Liver (tissue), 9 donors: Measurements from ENCODE around the gene TTLL4. TPM values are rescaled to one million over a fixed set of nuclear protein-coding genes. Genes with fewer than 3 reads are reported as not detected.

Source experiments
- DNase-seq: peaks from one replicate; pipeline ENCODE4 v3.0.0-alpha.2; 2017; ENCODE audit warnings: low spot score
- H3K27ac ChIP-seq, 2 donors: one replicate each; pipeline ENCODE4 v1.7.0; 2013; ENCODE audit warnings: inconsistent platforms in 2 of 2, low read length in 2 of 2, control low read depth in 1 of 2, low read depth in 1 of 2, mild to moderate bottlenecking in 1 of 2
- H3K27me3 ChIP-seq, 4 donors: one replicate each; pipeline versions ENCODE4 v1.6.1 to v1.7.0; 2013; ENCODE audit warnings: low read length in 3 of 4, inconsistent platforms in 1 of 4, mild to moderate bottlenecking in 1 of 4, moderate library complexity in 1 of 4; ENCODE audit not compliant: control insufficient read depth in 4 of 4, insufficient read depth in 4 of 4
- H3K36me3 ChIP-seq, 4 donors: one replicate each; pipeline versions ENCODE4 v1.6.1 to v1.7.0; 2013; ENCODE audit warnings: low read length in 3 of 4, mild to moderate bottlenecking in 3 of 4, low read depth in 1 of 4, moderate library complexity in 1 of 4; ENCODE audit not compliant: control insufficient read depth in 4 of 4, insufficient read depth in 3 of 4
- H3K4me1 ChIP-seq, 4 donors: one replicate each; pipeline versions ENCODE4 v1.6.1 to v1.7.0; 2013; ENCODE audit warnings: low read length in 3 of 4, mild to moderate bottlenecking in 3 of 4, moderate library complexity in 1 of 4; ENCODE audit not compliant: control insufficient read depth in 4 of 4, insufficient read depth in 4 of 4
- H3K4me3 ChIP-seq, 3 donors: one replicate each; pipeline versions ENCODE4 v1.6.1 to v1.7.0; 2013; ENCODE audit warnings: low read length in 3 of 3, control low read depth in 1 of 3, low read depth in 1 of 3, mild to moderate bottlenecking in 1 of 3
- H3K9ac ChIP-seq, 2 donors: one replicate each; pipeline ENCODE4 v1.7.0; 2013; ENCODE audit warnings: low read length in 2 of 2, mild to moderate bottlenecking in 2 of 2, moderate library complexity in 2 of 2, control low read depth in 1 of 2, low read depth in 1 of 2
- H3K9me3 ChIP-seq, 4 donors: one replicate each; pipeline versions ENCODE4 v1.6.1 to v1.7.0; 2013; ENCODE audit warnings: low read length in 3 of 4; ENCODE audit not compliant: control insufficient read depth in 4 of 4
- EGR1 ChIP-seq, 2 donors: IDR thresholded peaks; 2 replicates each; pipeline ENCODE4 v1.6.1; 2016 to 2018; ENCODE audit warnings: antibody characterized with exemption in 2 of 2, low read depth in 2 of 2
- FOXA1 ChIP-seq: IDR thresholded peaks from 2 replicates; pipeline ENCODE4 v1.6.1; 2016; ENCODE audit warnings: antibody characterized with exemption
- FOXA2 ChIP-seq: IDR thresholded peaks from 2 replicates; pipeline ENCODE4 v1.6.1; 2016; ENCODE audit warnings: antibody characterized with exemption
- HNF4A ChIP-seq, 2 donors: conservative IDR thresholded peaks; 2 replicates each; pipeline ENCODE4 v1.6.1; 2016; ENCODE audit warnings: antibody characterized with exemption in 2 of 2, mild to moderate bottlenecking in 2 of 2
- JUND ChIP-seq, 2 donors: IDR thresholded peaks; 2 replicates each; pipeline ENCODE4 v1.6.1; 2016; ENCODE audit warnings: antibody characterized with exemption in 2 of 2
- NR2F2 ChIP-seq: IDR thresholded peaks from 2 replicates; pipeline ENCODE4 v1.6.1; 2016; ENCODE audit warnings: antibody characterized with exemption
- RAD21 ChIP-seq, 2 donors: IDR thresholded peaks; 2 replicates each; pipeline ENCODE4 v1.6.1; 2016; ENCODE audit warnings: antibody characterized with exemption in 2 of 2, mild to moderate bottlenecking in 2 of 2
- RXRA ChIP-seq, 2 donors: IDR thresholded peaks; 2 replicates each; pipeline ENCODE4 v1.6.1; 2017 to 2018; ENCODE audit warnings: antibody characterized with exemption in 2 of 2, mild to moderate bottlenecking in 1 of 2
- SP1 ChIP-seq: IDR thresholded peaks from 2 replicates; pipeline ENCODE4 v1.6.1; 2018; ENCODE audit warnings: antibody characterized with exemption, mild to moderate bottlenecking
- TAF1 ChIP-seq: conservative IDR thresholded peaks from 2 replicates; pipeline ENCODE4 v1.6.1; 2016; ENCODE audit warnings: antibody characterized with exemption, mild to moderate bottlenecking
- YY1 ChIP-seq: IDR thresholded peaks from 2 replicates; pipeline ENCODE4 v1.6.1; 2016; ENCODE audit warnings: antibody characterized with exemption, mild to moderate bottlenecking
- WGBS: extraction: QIAGEN DNeasy Blood & Tissue Kit; methylation state at CpG from one replicate; pipeline ENCODE4 v1.1.7; 2013; 5-methylcytosine and 5-hydroxymethylcytosine counted together
- polyA plus RNA-seq, 2 donors: library from polyadenylated mRNA; stranded (reverse) in 1 of 2; unstranded in 1 of 2; fragments of 200-250 nt in 1 of 2; fragments of >200 nt in 1 of 2; fragmentation: Nextera tagmentation in 1 of 2; extraction: Ambion mirVana in 1 of 2; gene quantifications; one replicate each; pipeline versions ENCODE4 v1.2.1 to v1.2.3, GENCODE V29; 2013 to 2015
- total RNA-seq, 2 donors: library from RNA; depleted of rRNA; stranded (reverse); fragments of >200 nt; gene quantifications; one replicate each; pipeline ENCODE4 v1.2.3, GENCODE V29; 2014
- TF ChIP-seq, protein P1 (sequence below): IDR thresholded peaks from 2 replicates; pipeline ENCODE4 v1.6.1; 2016; ENCODE audit warnings: antibody characterized with exemption
- TF ChIP-seq, protein P2 (sequence below): IDR thresholded peaks from 2 replicates; pipeline ENCODE4 v1.6.1; 2016; ENCODE audit warnings: antibody characterized with exemption
- TF ChIP-seq, protein P3 (sequence below): IDR thresholded peaks from 2 replicates; pipeline ENCODE4 v1.6.1; 2016; ENCODE audit warnings: antibody characterized with exemption
- donor health status: healthy.
- donor health status: healthy.
- donor health status: healthy.
- donor health status: healthy.
- donor health status: healthy.

Gene TTLL4
- total and polyA plus RNA-seq, 4 donors = 5.7 to 14.0 (median 6.6) TPM

DNA sequence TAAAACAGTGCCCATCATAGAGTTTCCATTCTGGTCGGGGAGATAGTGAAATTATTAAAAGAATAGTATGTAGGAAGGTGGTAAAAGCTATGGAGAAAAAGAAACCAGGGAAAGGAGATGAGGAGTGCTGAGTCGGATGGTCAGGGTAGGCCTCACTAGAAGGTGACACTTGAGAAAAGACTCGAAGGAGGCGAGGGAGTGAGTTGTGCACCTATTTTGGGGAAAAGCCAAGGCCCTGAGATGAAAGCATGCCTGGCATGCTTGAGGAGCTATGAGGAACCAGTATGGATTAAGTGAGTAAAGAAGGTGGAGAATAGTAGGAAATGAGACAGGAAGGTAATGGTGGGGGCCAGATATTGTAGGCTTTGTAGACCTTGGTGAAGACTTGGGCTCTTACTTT is 7.3 kb upstream of the TTLL4 start (continued):
- TF ChIP-seq, protein P1, sequence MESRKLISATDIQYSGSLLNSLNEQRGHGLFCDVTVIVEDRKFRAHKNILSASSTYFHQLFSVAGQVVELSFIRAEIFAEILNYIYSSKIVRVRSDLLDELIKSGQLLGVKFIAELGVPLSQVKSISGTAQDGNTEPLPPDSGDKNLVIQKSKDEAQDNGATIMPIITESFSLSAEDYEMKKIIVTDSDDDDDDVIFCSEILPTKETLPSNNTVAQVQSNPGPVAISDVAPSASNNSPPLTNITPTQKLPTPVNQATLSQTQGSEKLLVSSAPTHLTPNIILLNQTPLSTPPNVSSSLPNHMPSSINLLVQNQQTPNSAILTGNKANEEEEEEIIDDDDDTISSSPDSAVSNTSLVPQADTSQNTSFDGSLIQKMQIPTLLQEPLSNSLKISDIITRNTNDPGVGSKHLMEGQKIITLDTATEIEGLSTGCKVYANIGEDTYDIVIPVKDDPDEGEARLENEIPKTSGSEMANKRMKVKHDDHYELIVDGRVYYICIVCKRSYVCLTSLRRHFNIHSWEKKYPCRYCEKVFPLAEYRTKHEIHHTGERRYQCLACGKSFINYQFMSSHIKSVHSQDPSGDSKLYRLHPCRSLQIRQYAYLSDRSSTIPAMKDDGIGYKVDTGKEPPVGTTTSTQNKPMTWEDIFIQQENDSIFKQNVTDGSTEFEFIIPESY = no peak

DNA sequence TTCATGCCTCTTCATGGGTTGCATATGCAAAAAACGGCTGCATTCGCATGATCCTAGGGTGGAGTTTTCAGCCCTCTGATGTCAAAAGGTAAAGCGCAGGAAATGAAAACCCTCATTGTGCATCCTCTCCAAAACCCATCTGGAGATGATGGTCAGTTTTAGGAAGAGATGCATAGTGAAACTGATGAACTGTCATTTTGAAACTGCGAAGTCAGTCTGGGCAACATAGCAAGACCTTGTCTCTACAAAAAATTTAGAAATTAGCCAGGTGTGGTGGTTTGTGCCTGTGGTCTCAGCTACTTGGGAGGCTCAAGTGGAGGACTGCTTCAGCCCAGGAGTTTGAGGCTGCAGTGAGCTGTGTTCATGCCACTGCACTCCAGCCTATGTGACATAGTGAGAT is 2.5 kb upstream of the TTLL4 start:
- DNase-seq = no peak
- peaks cover 0 to 16% (median 2%) of the 10 kb centered on the region in 4 donors for H3K4me1 ChIP-seq
- no peaks in the 10 kb centered on the region for H3K36me3 ChIP-seq
- WGBS = 88% methylated on average over 4 of the region's 4 CpGs
- no peak overlapping the region for H3K4me3 ChIP-seq
- H3K9ac ChIP-seq = no peak overlapping the region
- no peaks in the 10 kb centered on the region for H3K27me3 ChIP-seq
- no peak for TF ChIP-seq JUND (IDR thresholded peaks at IDR 0.05)
- TF ChIP-seq FOXA1 = no peak
- no peak for TF ChIP-seq FOXA2
- TF ChIP-seq, protein P2, sequence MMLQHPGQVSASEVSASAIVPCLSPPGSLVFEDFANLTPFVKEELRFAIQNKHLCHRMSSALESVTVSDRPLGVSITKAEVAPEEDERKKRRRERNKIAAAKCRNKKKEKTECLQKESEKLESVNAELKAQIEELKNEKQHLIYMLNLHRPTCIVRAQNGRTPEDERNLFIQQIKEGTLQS = no peak
- TF ChIP-seq, protein P3, sequence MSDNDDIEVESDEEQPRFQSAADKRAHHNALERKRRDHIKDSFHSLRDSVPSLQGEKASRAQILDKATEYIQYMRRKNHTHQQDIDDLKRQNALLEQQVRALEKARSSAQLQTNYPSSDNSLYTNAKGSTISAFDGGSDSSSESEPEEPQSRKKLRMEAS = no peak
- TF ChIP-seq NR2F2 = no peak
- no peak for TF ChIP-seq HNF4A (conservative IDR thresholded peaks at IDR 0.05)
- no peaks in the 10 kb centered on the region for H3K9me3 ChIP-seq
- H3K27ac ChIP-seq = no peak overlapping the region

DNA sequence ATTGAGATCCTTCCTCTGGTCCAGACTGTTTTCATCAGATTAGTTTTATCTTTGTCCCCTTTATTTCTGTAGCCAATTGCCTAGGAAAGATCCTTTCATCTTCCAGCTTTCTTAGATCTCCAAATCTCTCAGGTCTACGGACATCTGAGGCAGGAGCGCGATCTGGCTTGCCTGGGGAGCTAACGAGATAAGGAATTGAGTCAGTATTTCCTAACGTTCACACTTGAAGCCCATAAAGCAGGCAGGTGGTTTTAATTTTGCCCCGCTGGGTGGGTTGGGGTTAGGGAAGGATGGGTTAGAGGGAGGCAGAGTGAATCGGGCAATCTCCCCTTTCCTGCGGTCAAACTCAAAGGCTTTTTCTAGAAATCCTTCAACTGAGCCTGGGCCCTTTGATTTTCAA is 727 bp upstream of the TTLL4 start:
- no peaks in the 10 kb centered on the region for H3K9me3 ChIP-seq
- no peak overlapping the region for H3K27ac ChIP-seq
- TF ChIP-seq EGR1 (IDR thresholded peaks at IDR 0.05; ENCODE audit: low read depth in 2 of 2) = no peak
- TF ChIP-seq, protein P3 = no peak
- TF ChIP-seq RAD21 (IDR thresholded peaks at IDR 0.05) = no peak
- TF ChIP-seq HNF4A (conservative IDR thresholded peaks at IDR 0.05) = no peak
- TF ChIP-seq SP1 = no peak
- TF ChIP-seq, protein P1 = no peak
- TF ChIP-seq NR2F2 = no peak
- H3K4me3 ChIP-seq = no peak overlapping the region
- peaks cover 0 to 2% (median 0%) of the 10 kb centered on the region in 4 donors for H3K36me3 ChIP-seq
- H3K27me3 ChIP-seq = no peaks in the 10 kb centered on the region
- H3K4me1 ChIP-seq = peaks cover 0 to 16% (median 2%) of the 10 kb centered on the region in 4 donors
- no peak overlapping the region for H3K9ac ChIP-seq
- 83% methylated on average over 8 of the region's 8 CpGs for WGBS
- DNase-seq = no peak

DNA sequence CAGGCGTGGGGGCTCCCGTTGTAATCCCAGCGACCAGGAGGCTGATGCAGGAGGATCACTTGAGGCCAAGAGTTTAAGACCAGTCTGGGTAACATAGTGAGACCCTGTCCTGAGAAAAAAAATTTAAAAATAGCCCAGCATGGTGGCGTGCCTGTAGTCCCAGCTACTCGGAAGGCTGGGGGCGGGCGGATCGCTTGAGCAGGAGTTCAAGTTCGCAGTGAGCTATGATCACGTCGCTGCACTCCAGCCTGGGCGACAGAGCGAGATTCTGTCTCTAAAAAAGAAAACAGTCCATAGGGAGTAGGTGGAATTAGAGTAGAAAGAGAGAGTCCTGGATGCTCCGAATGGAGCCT is 325 bp upstream of the TTLL4 start:
- Histone ChIP-seq H3K4me1 (peaks cover 0 to 16% (median 2%) of the 10 kb centered on the region in 4 donors), H3K9me3 (no peaks in the 10 kb centered on the region), H3K9ac (no peak overlapping the region), H3K27ac (peak overlapping the region in 1 of 2 donors; percentile 91), H3K36me3 (peaks cover 0 to 2% (median 0%) of the 10 kb centered on the region in 4 donors), H3K27me3 (no peaks in the 10 kb centered on the region), H3K4me3 (peak overlapping the region; percentile 51 to 73 (median 66))
- no peak for DNase-seq
- WGBS = 51% methylated on average over 14 of the region's 14 CpGs
- TF ChIP-seq RXRA (IDR thresholded peaks at IDR 0.05) = no peak
- no peak for TF ChIP-seq NR2F2
- TF ChIP-seq RAD21 (IDR thresholded peaks at IDR 0.05) = no peak
- no peak for TF ChIP-seq EGR1 (IDR thresholded peaks at IDR 0.05; ENCODE audit: low read depth in 2 of 2)
- no peak for TF ChIP-seq FOXA1
- no peak for TF ChIP-seq TAF1
- TF ChIP-seq, protein P3 = no peak
- no peak for TF ChIP-seq YY1
- TF ChIP-seq, protein P2 = no peak
- TF ChIP-seq, protein P1 = no peak
